SU-DHL-6 (cell line): ENCODE measurements around the gene ANO9.

ENCODE experiments used
- H2AFZ ChIP-seq: fragments of 200-600 bp; sonication (generic); 2 replicates; pipeline ENCODE4 v1.6.1; 2014; ENCODE audit warnings: low read depth, mild to moderate bottlenecking, moderate library complexity, mixed read lengths, antibody characterized with exemption, low read length; ENCODE audit not compliant: severe bottlenecking
- H3F3A ChIP-seq: fragments of 200-600 bp; shearing (Covaris generic); 2 replicates; pipeline ENCODE4 v1.6.0; 2016; ENCODE audit warnings: antibody characterized with exemption, mild to moderate bottlenecking; ENCODE audit not compliant: insufficient read depth
- H3K27ac ChIP-seq: fragments of 200-600 bp; sonication (generic); 2 replicates; pipeline ENCODE4 v1.5.1; 2016; ENCODE audit warnings: low read depth, mild to moderate bottlenecking, low read length, moderate library complexity, mixed read lengths
- H3K27me3 ChIP-seq: fragments of 200-600 bp; sonication (generic), shearing (Covaris generic); 2 replicates; pipeline ENCODE4 v1.6.0; 2014; ENCODE audit warnings: mild to moderate bottlenecking, low read length
- H3K36me3 ChIP-seq: fragments of 200-600 bp; sonication (generic); 2 replicates; pipeline ENCODE4 v1.6.1; 2014; ENCODE audit warnings: mild to moderate bottlenecking, low read length, mixed read lengths
- H3K4me2 ChIP-seq: fragments of 300-600, 200-600 bp; shearing (Covaris generic), sonication (generic); 2 replicates; pipeline ENCODE4 v1.6.0; 2014; ENCODE audit warnings: low read length, low read depth, mild to moderate bottlenecking; ENCODE audit not compliant: poor library complexity, severe bottlenecking
- H3K4me3 ChIP-seq: fragments of 200-600 bp; sonication (generic); 2 replicates; pipeline ENCODE4 v1.5.1; 2014; ENCODE audit warnings: antibody characterized with exemption, low read length, mild to moderate bottlenecking, mixed read lengths; ENCODE audit not compliant: insufficient read depth, poor library complexity, severe bottlenecking
- H3K79me2 ChIP-seq: fragments of 200-600 bp; sonication (generic); 2 replicates; pipeline ENCODE4 v1.6.1; 2014; ENCODE audit warnings: mild to moderate bottlenecking, low read length, moderate library complexity; ENCODE audit not compliant: insufficient read depth
- H3K9ac ChIP-seq: fragments of 200-600 bp; sonication (generic); 2 replicates; pipeline ENCODE4 v1.7.0; 2014; ENCODE audit warnings: mild to moderate bottlenecking, low read length
- H3K9me2 ChIP-seq: fragments of 200-600 bp; sonication (generic); replicated peaks from 2 replicates; pipeline ENCODE4 v1.6.1; 2014; ENCODE audit warnings: low read length; ENCODE audit not compliant: insufficient read depth
- H3K9me3 ChIP-seq: fragments of 200-600 bp; sonication (generic); 2 replicates; pipeline ENCODE4 v1.6.1; 2014; ENCODE audit warnings: low read length, mixed read lengths; ENCODE audit not compliant: insufficient read depth
- H4K20me1 ChIP-seq: fragments of 200-600 bp; sonication (generic); 2 replicates; pipeline ENCODE4 v1.6.1; 2014; ENCODE audit warnings: low read depth, mild to moderate bottlenecking, antibody characterized with exemption, low read length, moderate library complexity, mixed read lengths
- EZH2phosphoT487 ChIP-seq: fragments of 200-600 bp; sonication (generic), shearing (Covaris generic); conservative IDR thresholded peaks from 2 replicates; pipeline ENCODE4 v1.6.1; 2018; ENCODE audit warnings: mild to moderate bottlenecking, antibody characterized with exemption, low read length, moderate library complexity, mixed read lengths
- TF ChIP-seq, protein P1 (sequence below): fragments of 200-600 bp; sonication (generic); IDR thresholded peaks from one replicate; pipeline ENCODE4 v1.5.1; 2017; ENCODE audit warnings: antibody characterized with exemption, mild to moderate bottlenecking, low read length, moderate library complexity; ENCODE audit not compliant: insufficient read depth, poor library complexity, severe bottlenecking

Gene ANO9

DNA sequence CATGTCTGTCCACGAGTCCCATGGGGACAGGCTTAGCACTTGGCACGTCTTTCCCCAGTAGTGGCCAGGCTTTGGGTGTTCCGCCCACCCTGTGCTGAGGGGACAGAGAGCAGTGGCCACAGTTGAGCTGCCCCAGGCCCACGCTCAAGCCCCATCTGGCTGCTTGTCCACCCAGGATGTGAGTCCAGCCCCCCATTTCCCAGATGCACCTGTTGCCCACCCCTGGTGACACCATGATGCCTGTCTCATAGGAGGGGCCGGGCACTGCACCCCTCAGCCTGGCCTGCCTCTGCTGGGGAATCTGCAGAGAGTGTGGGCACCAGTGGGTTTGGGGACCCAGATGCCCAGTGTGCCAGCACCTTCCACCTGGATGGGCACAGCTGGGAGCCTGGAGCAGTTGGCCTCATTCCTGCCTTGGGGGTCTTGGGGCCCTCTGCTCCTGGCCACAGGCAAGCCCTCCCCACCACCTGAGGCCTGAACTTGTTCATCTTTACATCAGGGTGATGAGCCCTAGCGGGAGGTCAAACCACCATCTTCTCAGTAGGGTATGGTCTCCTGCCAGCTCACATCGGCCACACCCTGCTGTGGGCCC lies 32.7 kb downstream of the ANO9 start:
- H3K36me3 ChIP-seq = no peaks in the 10 kb centered on the region
- no peaks in the 10 kb centered on the region for H3K9me3 ChIP-seq
- H3K27ac ChIP-seq = no peak overlapping the region
- no peak overlapping the region for H3K4me2 ChIP-seq
- H2AFZ ChIP-seq = no peak overlapping the region
- no peaks in the 10 kb centered on the region for H4K20me1 ChIP-seq
- no peak for TF ChIP-seq EZH2phosphoT487
- TF ChIP-seq, protein P1, sequence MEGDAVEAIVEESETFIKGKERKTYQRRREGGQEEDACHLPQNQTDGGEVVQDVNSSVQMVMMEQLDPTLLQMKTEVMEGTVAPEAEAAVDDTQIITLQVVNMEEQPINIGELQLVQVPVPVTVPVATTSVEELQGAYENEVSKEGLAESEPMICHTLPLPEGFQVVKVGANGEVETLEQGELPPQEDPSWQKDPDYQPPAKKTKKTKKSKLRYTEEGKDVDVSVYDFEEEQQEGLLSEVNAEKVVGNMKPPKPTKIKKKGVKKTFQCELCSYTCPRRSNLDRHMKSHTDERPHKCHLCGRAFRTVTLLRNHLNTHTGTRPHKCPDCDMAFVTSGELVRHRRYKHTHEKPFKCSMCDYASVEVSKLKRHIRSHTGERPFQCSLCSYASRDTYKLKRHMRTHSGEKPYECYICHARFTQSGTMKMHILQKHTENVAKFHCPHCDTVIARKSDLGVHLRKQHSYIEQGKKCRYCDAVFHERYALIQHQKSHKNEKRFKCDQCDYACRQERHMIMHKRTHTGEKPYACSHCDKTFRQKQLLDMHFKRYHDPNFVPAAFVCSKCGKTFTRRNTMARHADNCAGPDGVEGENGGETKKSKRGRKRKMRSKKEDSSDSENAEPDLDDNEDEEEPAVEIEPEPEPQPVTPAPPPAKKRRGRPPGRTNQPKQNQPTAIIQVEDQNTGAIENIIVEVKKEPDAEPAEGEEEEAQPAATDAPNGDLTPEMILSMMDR = no peak
- no peak overlapping the region for H3K9ac ChIP-seq
- H3K79me2 ChIP-seq = no peaks in the 10 kb centered on the region
- H3F3A ChIP-seq = no peaks in the 10 kb centered on the region
- H3K9me2 ChIP-seq = no peaks in the 10 kb centered on the region
- no peaks in the 10 kb centered on the region for H3K27me3 ChIP-seq
- no peak overlapping the region for H3K4me3 ChIP-seq

DNA sequence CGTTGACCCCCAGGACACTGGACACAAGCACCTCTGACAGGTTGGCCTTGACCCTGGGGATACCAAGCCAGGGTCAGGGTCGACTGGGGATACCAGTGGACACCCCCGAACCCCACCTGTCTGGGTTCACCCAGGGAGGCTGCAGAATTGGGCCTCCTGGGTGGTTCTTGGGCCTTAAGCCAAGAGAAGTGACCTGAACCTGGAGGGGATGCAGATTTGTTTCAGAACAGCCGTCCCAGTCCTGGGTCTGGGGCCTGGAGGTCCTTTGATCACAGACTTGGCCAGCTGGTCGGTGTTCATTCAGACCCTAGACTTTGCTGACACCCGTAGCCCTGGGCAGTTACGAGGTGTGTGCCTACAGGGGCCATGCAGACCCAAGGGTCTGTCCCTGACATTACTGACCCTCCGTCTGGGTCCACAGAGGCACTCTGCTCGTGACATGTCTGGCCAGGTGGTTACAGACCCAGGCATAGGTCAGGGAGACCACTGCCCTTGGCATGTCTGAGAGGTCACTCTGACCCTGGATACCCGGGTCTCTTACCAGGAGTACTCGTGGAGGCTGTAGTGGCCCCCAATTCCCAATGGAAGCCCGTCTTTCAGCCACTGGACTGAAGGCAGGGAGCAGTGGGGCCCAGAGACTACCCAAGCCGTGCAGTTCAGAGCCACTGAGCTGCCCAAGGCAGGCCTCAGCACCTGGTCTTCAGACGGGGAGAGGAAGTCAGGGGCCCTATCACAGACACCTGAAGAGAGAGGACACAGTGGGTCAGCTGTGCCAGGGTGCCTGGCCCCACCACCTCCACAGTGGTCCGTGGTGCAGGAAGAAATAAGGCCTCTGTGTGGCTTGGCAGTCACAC lies 33.4 kb downstream of the ANO9 start:
- Histone ChIP-seq H3K27ac (no peak overlapping the region), H3K9me2 (no peaks in the 10 kb centered on the region), H3K9ac (no peak overlapping the region), H3K27me3 (no peaks in the 10 kb centered on the region), H3K36me3 (no peaks in the 10 kb centered on the region), H3K4me2 (no peak overlapping the region), H3K4me3 (no peak overlapping the region), H3K79me2 (no peaks in the 10 kb centered on the region), H4K20me1 (no peaks in the 10 kb centered on the region), H3F3A (no peaks in the 10 kb centered on the region), H3K9me3 (no peaks in the 10 kb centered on the region), H2AFZ (no peak overlapping the region)
- TF ChIP-seq, protein P1 = no peak
- no peak for TF ChIP-seq EZH2phosphoT487

- no peak overlapping the region for H3K4me2 ChIP-seq
- H2AFZ ChIP-seq = no peak overlapping the region
- H4K20me1 ChIP-seq = no peaks in the 10 kb centered on the region
- H3K4me3 ChIP-seq = no peak overlapping the region
- H3K27me3 ChIP-seq = no peaks in the 10 kb centered on the region
- H3K9me2 ChIP-seq = no peaks in the 10 kb centered on the region
- H3K9ac ChIP-seq = no peak overlapping the region
- no peaks in the 10 kb centered on the region for H3K9me3 ChIP-seq
- H3K36me3 ChIP-seq = no peaks in the 10 kb centered on the region
- no peak overlapping the region for H3K27ac ChIP-seq
- TF ChIP-seq EZH2phosphoT487 = no peak
- TF ChIP-seq, protein P1 = no peak
- H3F3A ChIP-seq = no peaks in the 10 kb centered on the region
- H3K79me2 ChIP-seq = no peaks in the 10 kb centered on the region
Observed at GRCh38 chr11:407651-408123, 34.1 kb downstream of the ANO9 start.
